ENCODE measurements around the gene SHF.

SHF gene

GRCh38 chr15:45228931-45229330 lies 41.2 kb upstream of the SHF start:
- TF ChIP-seq, protein P1, sequence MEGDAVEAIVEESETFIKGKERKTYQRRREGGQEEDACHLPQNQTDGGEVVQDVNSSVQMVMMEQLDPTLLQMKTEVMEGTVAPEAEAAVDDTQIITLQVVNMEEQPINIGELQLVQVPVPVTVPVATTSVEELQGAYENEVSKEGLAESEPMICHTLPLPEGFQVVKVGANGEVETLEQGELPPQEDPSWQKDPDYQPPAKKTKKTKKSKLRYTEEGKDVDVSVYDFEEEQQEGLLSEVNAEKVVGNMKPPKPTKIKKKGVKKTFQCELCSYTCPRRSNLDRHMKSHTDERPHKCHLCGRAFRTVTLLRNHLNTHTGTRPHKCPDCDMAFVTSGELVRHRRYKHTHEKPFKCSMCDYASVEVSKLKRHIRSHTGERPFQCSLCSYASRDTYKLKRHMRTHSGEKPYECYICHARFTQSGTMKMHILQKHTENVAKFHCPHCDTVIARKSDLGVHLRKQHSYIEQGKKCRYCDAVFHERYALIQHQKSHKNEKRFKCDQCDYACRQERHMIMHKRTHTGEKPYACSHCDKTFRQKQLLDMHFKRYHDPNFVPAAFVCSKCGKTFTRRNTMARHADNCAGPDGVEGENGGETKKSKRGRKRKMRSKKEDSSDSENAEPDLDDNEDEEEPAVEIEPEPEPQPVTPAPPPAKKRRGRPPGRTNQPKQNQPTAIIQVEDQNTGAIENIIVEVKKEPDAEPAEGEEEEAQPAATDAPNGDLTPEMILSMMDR (IDR thresholded peaks at IDR 0.05; ENCODE audit: control insufficient read depth, insufficient read depth, low read depth, low read length, missing control alignments), result no peak
- H3K4me3 ChIP-seq (ENCODE audit: control insufficient read depth, low read depth, low read length), result no peak overlapping the region
- DNase-seq (ENCODE audit: low read depth), result no peak

DNA sequence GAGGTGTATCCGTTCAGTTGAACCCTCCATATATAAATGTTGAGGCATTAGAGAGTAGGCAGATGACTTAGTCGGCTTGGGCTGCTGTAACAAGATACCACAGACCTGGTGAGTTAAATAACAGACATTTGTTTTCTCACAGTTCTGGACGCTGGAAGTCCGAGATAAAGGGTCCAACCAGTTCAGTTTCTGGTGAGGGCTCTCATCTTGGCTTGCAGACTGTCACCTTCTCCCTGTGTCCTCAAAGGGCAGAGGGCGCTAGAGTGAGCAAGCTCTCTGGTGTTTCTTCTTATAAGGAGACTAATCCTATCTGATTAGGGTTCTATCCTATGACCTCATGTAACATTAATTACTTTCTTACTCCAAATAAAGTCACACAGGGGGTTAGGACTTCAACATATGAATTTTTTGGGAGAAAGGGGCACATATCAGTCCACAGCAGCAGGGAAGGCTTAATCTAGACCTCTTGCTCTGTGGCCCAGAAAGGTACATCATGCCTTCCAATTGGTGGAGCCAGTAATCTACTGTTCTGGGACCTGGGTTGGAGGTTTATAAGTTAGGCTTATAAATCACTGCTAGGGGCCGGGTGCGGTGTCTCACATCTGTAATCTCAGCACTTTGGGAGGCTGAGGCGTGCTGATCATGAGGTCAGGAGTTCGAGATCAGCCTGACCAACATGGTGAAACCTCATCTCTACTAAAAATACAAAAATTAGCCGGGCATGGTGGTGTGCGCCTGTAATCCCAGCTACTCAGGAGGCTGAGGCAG lies 37.9 kb upstream of the SHF start:
- TF ChIP-seq, protein P1 (IDR thresholded peaks at IDR 0.05; ENCODE audit: control insufficient read depth, insufficient read depth, low read depth, low read length, missing control alignments), result no peak
- no peak for DNase-seq (ENCODE audit: low read depth)

GRCh38 chr15:45224621-45225217 lies 37.0 kb upstream of the SHF start:
- no peak for DNase-seq (ENCODE audit: low read depth)
- no peak overlapping the region for H3K4me3 ChIP-seq (ENCODE audit: control insufficient read depth, low read depth, low read length)
- TF ChIP-seq, protein P1 (IDR thresholded peaks at IDR 0.05; ENCODE audit: control insufficient read depth, insufficient read depth, low read depth, low read length, missing control alignments), result no peak

More for the DNA sequence above, 37.9 kb upstream of the SHF start:
- H3K4me3 ChIP-seq (ENCODE audit: control insufficient read depth, low read depth, low read length), result no peak overlapping the region

DNA sequence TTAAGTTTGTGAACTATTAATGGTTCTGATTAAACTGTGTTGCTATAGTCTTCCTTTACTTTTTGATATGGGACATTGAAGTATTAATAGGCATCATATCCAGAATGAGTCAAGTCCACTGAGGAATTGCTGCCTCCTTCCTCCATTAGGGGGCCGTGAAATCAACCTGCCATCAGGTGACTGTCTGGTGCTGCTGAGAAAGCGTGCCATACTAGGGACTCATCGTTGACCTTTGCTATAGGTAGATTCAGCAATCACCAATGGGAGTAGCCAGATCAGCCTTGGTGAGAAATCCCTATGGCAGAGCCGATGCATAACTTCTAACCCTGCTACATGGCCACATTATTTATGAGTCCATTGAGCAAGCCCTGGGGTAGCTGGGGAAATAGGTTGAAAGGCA lies 34.2 kb upstream of the SHF start:
- TF ChIP-seq, protein P1 (IDR thresholded peaks at IDR 0.05; ENCODE audit: control insufficient read depth, insufficient read depth, low read depth, low read length, missing control alignments), result no peak
- no peak for DNase-seq (ENCODE audit: low read depth)
- H3K4me3 ChIP-seq (ENCODE audit: control insufficient read depth, low read depth, low read length), result no peak overlapping the region

GRCh38 chr15:45221053-45221599 lies 33.4 kb upstream of the SHF start:
- no peak for DNase-seq (ENCODE audit: low read depth)
- TF ChIP-seq, protein P1 (IDR thresholded peaks at IDR 0.05; ENCODE audit: control insufficient read depth, insufficient read depth, low read depth, low read length, missing control alignments), result no peak
- no peak overlapping the region for H3K4me3 ChIP-seq (ENCODE audit: control insufficient read depth, low read depth, low read length)

DNA sequence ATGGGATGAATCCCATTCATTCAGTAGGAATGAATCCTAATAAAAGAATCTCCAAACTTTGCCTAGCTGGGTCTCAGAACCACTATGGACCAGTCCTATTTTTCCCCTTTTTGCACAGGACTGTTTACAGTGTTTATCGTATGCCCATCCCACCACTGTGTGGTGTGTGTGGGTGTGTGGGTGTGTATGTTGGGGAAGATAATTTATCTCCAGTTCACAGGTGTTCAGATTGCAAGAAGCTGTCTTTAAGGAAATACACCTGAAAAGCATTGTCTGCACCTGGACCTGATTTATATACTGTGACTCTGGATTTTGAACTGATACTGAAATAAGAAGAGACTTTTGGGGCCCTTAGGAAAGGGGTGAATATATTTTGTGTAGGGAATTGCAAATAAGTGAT lies 24.7 kb upstream of the SHF start:
- TF ChIP-seq, protein P1 (IDR thresholded peaks at IDR 0.05; ENCODE audit: control insufficient read depth, insufficient read depth, low read depth, low read length, missing control alignments), result no peak
- H3K4me3 ChIP-seq (ENCODE audit: control insufficient read depth, low read depth, low read length), result no peak overlapping the region
- no peak for DNase-seq (ENCODE audit: low read depth)

Data from AG09309 (cell line).